GM19468 (cell line): ENCODE measurements around the gene SUSD2.
"Not testable (repeated sequence)": the region's sequence is repeated elsewhere in the genome, so short reads cannot be mapped to it uniquely, and the experiment has no call there.

Source experiments
- ATAC-seq: cut with Tn5 transposase; IDR thresholded peaks from one replicate; pipeline ENCODE4 v1.9.1; 2021; ENCODE audit warnings: mild to moderate bottlenecking, moderate library complexity, moderate number of reproducible peaks; ENCODE audit not compliant: unreplicated experiment; ENCODE audit errors: extremely low read depth

The SUSD2 gene

DNA sequence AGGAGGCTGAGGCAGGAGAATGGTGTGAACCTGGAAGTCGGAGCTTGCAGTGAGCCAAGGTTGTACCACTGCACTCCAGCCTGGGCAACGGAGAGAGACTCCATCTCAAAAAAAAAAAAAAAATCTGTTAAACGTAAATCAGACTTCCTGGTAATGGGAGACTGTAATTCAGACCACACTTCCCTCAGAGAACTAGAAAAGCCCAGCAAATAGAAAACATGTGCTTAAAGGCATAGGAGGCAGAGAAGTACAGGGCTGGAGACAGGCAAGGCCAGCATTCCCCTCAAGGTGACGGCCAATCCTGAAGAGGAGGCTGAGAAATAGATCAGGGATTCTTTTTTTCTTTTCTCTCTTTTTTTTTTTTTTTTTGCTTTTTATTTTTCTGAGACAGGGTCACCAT lies 55.4 kb downstream of the SUSD2 start:
- ATAC-seq = no peak

DNA sequence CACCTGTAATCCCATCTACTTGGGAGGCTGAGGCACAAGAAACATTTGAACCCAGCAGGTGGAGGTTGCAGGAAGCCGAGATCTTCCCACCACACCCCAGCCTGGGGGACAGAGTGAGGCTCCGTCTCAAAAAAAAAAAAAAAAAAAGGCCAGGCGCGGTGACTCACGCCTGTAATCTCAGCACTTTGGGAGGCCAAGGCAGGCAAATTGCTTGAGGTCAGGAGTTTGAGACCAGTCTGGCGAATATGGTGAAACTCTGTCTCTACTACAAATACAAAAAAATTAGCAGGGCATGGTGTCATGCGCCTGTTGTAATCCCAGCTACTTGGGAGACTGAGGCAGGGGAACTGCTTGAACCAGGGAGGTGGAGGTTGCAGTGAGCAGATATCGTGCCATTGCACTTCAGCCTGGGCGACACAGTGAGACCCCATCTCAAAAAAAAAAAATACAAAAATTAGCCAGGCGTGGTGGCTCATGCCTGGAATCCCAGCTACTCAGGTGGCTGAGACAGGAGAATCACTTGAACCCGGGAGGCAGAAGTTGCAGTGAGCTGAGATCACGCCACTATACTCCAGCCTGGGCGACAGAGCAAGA lies 56.9 kb downstream of the SUSD2 start:
- ATAC-seq = not testable (repeated sequence)
